ENCODE measurements around the gene SENP5.

DNA sequence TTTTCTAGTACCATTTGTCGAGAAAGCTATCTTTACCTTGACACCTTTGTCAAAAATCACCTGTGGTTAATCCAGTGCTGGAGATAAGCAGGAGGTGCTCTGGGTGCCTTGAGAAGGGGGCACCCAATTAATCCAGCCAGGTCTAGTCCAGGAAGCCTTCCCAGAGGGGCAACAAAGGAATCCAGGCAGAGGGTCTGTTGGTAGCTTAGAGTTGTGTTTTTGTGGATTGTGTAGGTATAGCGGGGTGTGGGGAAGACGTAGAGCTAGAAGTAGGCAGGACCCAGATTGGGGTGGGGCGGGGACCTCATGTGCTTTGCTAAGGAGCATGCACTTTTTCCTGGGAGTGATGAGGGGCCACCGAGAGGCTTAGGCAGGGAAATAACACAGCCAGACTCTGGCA, 106.9 kb downstream of the SENP5 start:
- no peak for TF ChIP-seq POLR2A (IDR thresholded peaks at IDR 0.05)
- TF ChIP-seq, protein P1, sequence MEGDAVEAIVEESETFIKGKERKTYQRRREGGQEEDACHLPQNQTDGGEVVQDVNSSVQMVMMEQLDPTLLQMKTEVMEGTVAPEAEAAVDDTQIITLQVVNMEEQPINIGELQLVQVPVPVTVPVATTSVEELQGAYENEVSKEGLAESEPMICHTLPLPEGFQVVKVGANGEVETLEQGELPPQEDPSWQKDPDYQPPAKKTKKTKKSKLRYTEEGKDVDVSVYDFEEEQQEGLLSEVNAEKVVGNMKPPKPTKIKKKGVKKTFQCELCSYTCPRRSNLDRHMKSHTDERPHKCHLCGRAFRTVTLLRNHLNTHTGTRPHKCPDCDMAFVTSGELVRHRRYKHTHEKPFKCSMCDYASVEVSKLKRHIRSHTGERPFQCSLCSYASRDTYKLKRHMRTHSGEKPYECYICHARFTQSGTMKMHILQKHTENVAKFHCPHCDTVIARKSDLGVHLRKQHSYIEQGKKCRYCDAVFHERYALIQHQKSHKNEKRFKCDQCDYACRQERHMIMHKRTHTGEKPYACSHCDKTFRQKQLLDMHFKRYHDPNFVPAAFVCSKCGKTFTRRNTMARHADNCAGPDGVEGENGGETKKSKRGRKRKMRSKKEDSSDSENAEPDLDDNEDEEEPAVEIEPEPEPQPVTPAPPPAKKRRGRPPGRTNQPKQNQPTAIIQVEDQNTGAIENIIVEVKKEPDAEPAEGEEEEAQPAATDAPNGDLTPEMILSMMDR (IDR thresholded peaks at IDR 0.05), result no peak
